B cell (primary cell): ENCODE results near the gene RBMX.
"Not testable (repeated sequence)": the region's sequence is repeated elsewhere in the genome, so short reads cannot be mapped to it uniquely, and the experiment has no call there.

Experiments used
- CTCF ChIP-seq: fragments of 200-600 bp; IDR thresholded peaks from one replicate; pipeline ENCODE4 v1.8.0; 2022; ENCODE audit warnings: antibody characterized with exemption, mild to moderate bottlenecking
- EZH2 ChIP-seq: IDR thresholded peaks from 2 replicates; pipeline ENCODE4 v1.6.1; 2012; ENCODE audit warnings: borderline replicate concordance, low read depth, mild to moderate bottlenecking, moderate library complexity, low read length; ENCODE audit not compliant: insufficient read depth, poor library complexity, severe bottlenecking

- not testable (repeated sequence) for TF ChIP-seq CTCF, EZH2
These were observed 40.9 kb upstream of the RBMX start for GRCh38 chrX:136921438-136921837.
